K562 (cell line): Measurements from ENCODE around the gene CAPN7.

ENCODE experiments used
- ARID2 ChIP-seq: fragments of 450-650 bp; IDR thresholded peaks from 2 replicates; pipeline ENCODE4 v1.6.1; 2017; ENCODE audit warnings: antibody characterized with exemption, mild to moderate bottlenecking
- BRF1 ChIP-seq: IDR thresholded peaks from 3 replicates; pipeline ENCODE4 v1.6.1; 2011; ENCODE audit warnings: borderline replicate concordance, mild to moderate bottlenecking; ENCODE audit not compliant: insufficient read length; ENCODE audit errors: extremely low read depth
- PTTG1 ChIP-seq: fragments of 450-650 bp; IDR thresholded peaks from 2 replicates; pipeline ENCODE4 v1.6.1; 2016; ENCODE audit warnings: low read depth, mild to moderate bottlenecking, missing genetic modification characterization, missing compliant biosample characterization
- RFX5 ChIP-seq: IDR thresholded peaks from 2 replicates; pipeline ENCODE4 v1.6.1; 2011; ENCODE audit warnings: low read depth, mild to moderate bottlenecking, improper control_type of control experiment, low read length
- SIN3A ChIP-seq, 2 experiments: fragments of 150-350 bp in 1 of 2; IDR thresholded peaks; 2 replicates each; pipeline ENCODE4 v1.6.1; 2011 to 2016; ENCODE audit warnings: borderline replicate concordance in 2 of 2, low read depth in 2 of 2, low read length in 2 of 2, mild to moderate bottlenecking in 2 of 2, moderate library complexity in 2 of 2; ENCODE audit not compliant: control insufficient read depth in 1 of 2
- TAF1 ChIP-seq: IDR thresholded peaks from 2 replicates; pipeline ENCODE4 v1.6.1; 2011; ENCODE audit warnings: mild to moderate bottlenecking, low read length, moderate library complexity; ENCODE audit not compliant: insufficient read depth, control insufficient read depth, severe bottlenecking; ENCODE audit errors: extremely low read depth
- UBTF ChIP-seq, 2 experiments: IDR thresholded peaks; 2 replicates each; pipeline ENCODE4 v1.6.1; 2012; ENCODE audit warnings: improper control_type of control experiment in 2 of 2, low read depth in 2 of 2, low read length in 2 of 2, borderline replicate concordance in 1 of 2
- ZNF175 ChIP-seq: fragments of 200-800 bp; sonication (Bioruptor generic); IDR thresholded peaks from 2 replicates; pipeline ENCODE4 v1.6.1; 2016; ENCODE audit warnings: low read depth, mild to moderate bottlenecking, missing genetic modification characterization, missing compliant biosample characterization

GRCh38 chr3:15228147-15228546 lies 22.1 kb downstream of the CAPN7 start:
- TF ChIP-seq UBTF (IDR thresholded peaks at IDR 0.05; ENCODE audit: borderline replicate concordance in 1 of 2, low read depth in 2 of 2, low read length in 2 of 2) (no peak), SIN3A (IDR thresholded peaks at IDR 0.05; ENCODE audit: borderline replicate concordance in 2 of 2, control insufficient read depth in 1 of 2, low read depth in 2 of 2, low read length in 2 of 2) (no peak), TAF1 (no peak), BRF1 (no peak), PTTG1 (tag) (no peak), RFX5 (no peak), ZNF175 (CRISPR knock-in tag) (no peak), ARID2 (no peak)
